HEK293T (cell line): Measurements from ENCODE around the gene CHRNG.

Experiments used
- ARNT ChIP-seq: fragments of 450-650 bp; IDR thresholded peaks from 2 replicates; pipeline ENCODE4 v1.6.1; 2017; ENCODE audit warnings: mild to moderate bottlenecking
- BHLHE40 ChIP-seq: fragments of 450-650 bp; IDR thresholded peaks from 2 replicates; pipeline ENCODE4 v1.6.1; 2016; ENCODE audit warnings: mild to moderate bottlenecking, moderate library complexity, borderline replicate concordance
- ELF4 ChIP-seq: fragments of 450-650 bp; IDR thresholded peaks from 2 replicates; pipeline ENCODE4 v1.6.1; 2017; ENCODE audit warnings: antibody characterized with exemption
- FOXA1 ChIP-seq: fragments of 450-650 bp; IDR thresholded peaks from 2 replicates; pipeline ENCODE4 v1.6.1; 2016; ENCODE audit warnings: mild to moderate bottlenecking
- FOXK2 ChIP-seq: fragments of 450-650 bp; IDR thresholded peaks from 2 replicates; pipeline ENCODE4 v1.6.1; 2016; ENCODE audit warnings: mild to moderate bottlenecking
- FOXM1 ChIP-seq: fragments of 450-650 bp; IDR thresholded peaks from 2 replicates; pipeline ENCODE4 v1.6.1; 2017; ENCODE audit warnings: mild to moderate bottlenecking, borderline replicate concordance
- HDGF ChIP-seq: fragments of 450-650 bp; IDR thresholded peaks from 2 replicates; pipeline ENCODE4 v1.6.1; 2017; ENCODE audit warnings: antibody characterized with exemption, borderline replicate concordance
- LEF1 ChIP-seq: fragments of 450-650 bp; IDR thresholded peaks from 2 replicates; pipeline ENCODE4 v1.6.1; 2017; ENCODE audit warnings: mild to moderate bottlenecking, borderline replicate concordance
- NFRKB ChIP-seq: fragments of 450-650 bp; IDR thresholded peaks from 2 replicates; pipeline ENCODE4 v1.6.1; 2016; ENCODE audit warnings: mild to moderate bottlenecking, moderate library complexity
- SP1 ChIP-seq: fragments of 450-650 bp; IDR thresholded peaks from 2 replicates; pipeline ENCODE4 v1.6.1; 2017
- SUZ12 ChIP-seq: fragments of 450-650 bp; IDR thresholded peaks from 2 replicates; pipeline ENCODE4 v1.6.1; 2016; ENCODE audit warnings: mild to moderate bottlenecking
- TARDBP ChIP-seq: fragments of 450-650 bp; IDR thresholded peaks from 2 replicates; pipeline ENCODE4 v1.6.1; 2016
- ZNF384 ChIP-seq: fragments of 450-650 bp; IDR thresholded peaks from 2 replicates; pipeline ENCODE4 v1.6.1; 2016

GRCh38 chr2:232551776-232552175 is 12.3 kb downstream of the CHRNG start:
- no peak for TF ChIP-seq ZNF384
- TF ChIP-seq SUZ12: no peak
- no peak for TF ChIP-seq ARNT
- TF ChIP-seq TARDBP: no peak
- TF ChIP-seq HDGF: no peak
- TF ChIP-seq FOXM1: no peak
- TF ChIP-seq NFRKB: no peak
- TF ChIP-seq FOXK2: no peak
- no peak for TF ChIP-seq SP1
- no peak for TF ChIP-seq ELF4
- TF ChIP-seq FOXA1: no peak
- no peak for TF ChIP-seq BHLHE40
- no peak for TF ChIP-seq LEF1
